ENCODE results near the gene RPL35A.

RPL35A gene

GRCh38 chr3:197951392-197951990 lies 1.5 kb downstream of the RPL35A start:
- H3K36me3 ChIP-seq: peaks cover 41% of the 10 kb centered on the region
- no peak for DNase-seq
- H3K4me3 ChIP-seq (ENCODE audit: low read depth, low read length): no peak overlapping the region
- H3K9me3 ChIP-seq (ENCODE audit: severe bottlenecking): no peaks in the 10 kb centered on the region
- H3K27me3 ChIP-seq (ENCODE audit: insufficient read depth, low read depth, severe bottlenecking): no peaks in the 10 kb centered on the region
- no peak for TF ChIP-seq CTCF (IDR thresholded peaks at IDR 0.05; ENCODE audit: low read depth, low read length)
- H3K27ac ChIP-seq: no peak overlapping the region

- H3K9me3 ChIP-seq (ENCODE audit: severe bottlenecking): no peaks in the 10 kb centered on the region
- H3K36me3 ChIP-seq: peaks cover 41% of the 10 kb centered on the region
- no peak overlapping the region for H3K27ac ChIP-seq
- no peak for TF ChIP-seq CTCF (IDR thresholded peaks at IDR 0.05; ENCODE audit: low read depth, low read length)
- no peaks in the 10 kb centered on the region for H3K27me3 ChIP-seq (ENCODE audit: insufficient read depth, low read depth, severe bottlenecking)
- no peak overlapping the region for H3K4me3 ChIP-seq (ENCODE audit: low read depth, low read length)
- DNase-seq: no peak
Measured at GRCh38 chr3:197952440-197952839, 2.5 kb downstream of the RPL35A start.

DNA sequence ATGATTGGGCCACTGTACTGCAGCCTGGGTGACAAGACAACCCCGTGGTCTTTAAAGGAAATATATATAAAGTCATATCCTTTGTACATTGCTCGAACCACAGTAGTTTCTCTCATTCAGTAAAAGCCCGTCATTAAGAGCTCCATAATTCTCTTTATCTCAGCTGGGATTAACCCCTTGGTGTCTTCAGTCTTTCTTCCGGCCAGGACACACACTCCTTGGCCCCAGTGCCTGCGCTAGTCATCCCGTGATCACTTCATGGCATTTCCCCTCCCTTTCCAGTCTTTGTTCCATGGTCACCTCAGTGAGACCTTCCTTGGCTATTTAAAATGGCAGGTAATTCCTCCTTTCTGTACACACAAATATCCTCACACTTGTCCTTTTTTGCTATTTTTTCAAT lies 3.3 kb downstream of the RPL35A start:
- DNase-seq: no peak
- no peak overlapping the region for H3K27ac ChIP-seq

GRCh38 chr3:197953881-197954280 lies 3.9 kb downstream of the RPL35A start:
- no peaks in the 10 kb centered on the region for H3K27me3 ChIP-seq (ENCODE audit: insufficient read depth, low read depth, severe bottlenecking)
- no peak for DNase-seq
- no peak overlapping the region for H3K27ac ChIP-seq
- no peak for TF ChIP-seq CTCF (IDR thresholded peaks at IDR 0.05; ENCODE audit: low read depth, low read length)
- H3K4me3 ChIP-seq (ENCODE audit: low read depth, low read length): no peak overlapping the region
- H3K9me3 ChIP-seq (ENCODE audit: severe bottlenecking): no peaks in the 10 kb centered on the region
- peaks cover 41% of the 10 kb centered on the region for H3K36me3 ChIP-seq

More for the DNA sequence above, 3.3 kb downstream of the RPL35A start:
- Histone ChIP-seq H3K4me3 (ENCODE audit: low read depth, low read length) (no peak overlapping the region), H3K27me3 (ENCODE audit: insufficient read depth, low read depth, severe bottlenecking) (no peaks in the 10 kb centered on the region), H3K9me3 (ENCODE audit: severe bottlenecking) (no peaks in the 10 kb centered on the region), H3K36me3 (peaks cover 41% of the 10 kb centered on the region)
- no peak for TF ChIP-seq CTCF (IDR thresholded peaks at IDR 0.05; ENCODE audit: low read depth, low read length)

DNA sequence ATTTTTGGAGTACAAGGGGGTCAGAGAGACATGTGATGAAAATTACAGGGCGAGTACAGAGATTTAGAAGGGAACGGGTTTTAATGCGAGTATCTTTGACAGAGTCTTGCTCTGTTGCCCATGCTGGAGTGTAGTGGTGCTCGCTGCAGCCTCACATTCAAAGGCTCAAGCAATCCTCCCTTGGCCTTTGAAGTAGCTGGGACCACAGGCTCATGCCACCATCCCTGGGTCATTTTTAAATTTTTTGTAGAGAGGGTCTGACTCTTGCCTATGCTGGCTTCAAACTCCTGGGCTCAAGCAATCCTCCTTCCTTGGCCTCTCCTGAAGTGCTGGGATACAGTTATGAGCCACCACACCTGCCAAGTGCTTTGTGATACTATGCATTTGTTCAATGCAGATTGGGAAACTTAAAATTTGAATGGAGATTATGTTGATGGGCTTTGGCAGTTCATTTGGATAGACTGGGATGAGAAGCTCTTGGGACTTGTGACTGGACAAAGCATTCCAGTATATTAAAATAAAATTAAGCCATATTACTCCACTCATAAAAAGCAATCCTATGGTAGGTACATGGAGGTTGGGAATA lies 6.0 kb downstream of the RPL35A start:
- DNase-seq: no peak
- Histone ChIP-seq H3K36me3 (peaks cover 37% of the 10 kb centered on the region), H3K4me3 (ENCODE audit: low read depth, low read length) (no peak overlapping the region), H3K9me3 (ENCODE audit: severe bottlenecking) (no peaks in the 10 kb centered on the region), H3K27me3 (ENCODE audit: insufficient read depth, low read depth, severe bottlenecking) (no peaks in the 10 kb centered on the region), H3K27ac (no peak overlapping the region)
- no peak for TF ChIP-seq CTCF (IDR thresholded peaks at IDR 0.05; ENCODE audit: low read depth, low read length)

- Histone ChIP-seq H3K27me3 (ENCODE audit: insufficient read depth, low read depth, severe bottlenecking) (no peaks in the 10 kb centered on the region), H3K9me3 (ENCODE audit: severe bottlenecking) (no peaks in the 10 kb centered on the region), H3K4me3 (ENCODE audit: low read depth, low read length) (no peak overlapping the region), H3K27ac (no peak overlapping the region), H3K36me3 (peaks cover 31% of the 10 kb centered on the region)
- no peak for DNase-seq
- TF ChIP-seq CTCF (IDR thresholded peaks at IDR 0.05; ENCODE audit: low read depth, low read length): no peak
Measured at GRCh38 chr3:197956626-197956988, 6.6 kb downstream of the RPL35A start.

Measured in WERI-Rb-1 (cell line).